ENCODE results near the gene FRMD4B.
"Not testable (repeated sequence)": the region's sequence is repeated elsewhere in the genome, so short reads cannot be mapped to it uniquely, and the experiment has no call there.

The FRMD4B gene

DNA sequence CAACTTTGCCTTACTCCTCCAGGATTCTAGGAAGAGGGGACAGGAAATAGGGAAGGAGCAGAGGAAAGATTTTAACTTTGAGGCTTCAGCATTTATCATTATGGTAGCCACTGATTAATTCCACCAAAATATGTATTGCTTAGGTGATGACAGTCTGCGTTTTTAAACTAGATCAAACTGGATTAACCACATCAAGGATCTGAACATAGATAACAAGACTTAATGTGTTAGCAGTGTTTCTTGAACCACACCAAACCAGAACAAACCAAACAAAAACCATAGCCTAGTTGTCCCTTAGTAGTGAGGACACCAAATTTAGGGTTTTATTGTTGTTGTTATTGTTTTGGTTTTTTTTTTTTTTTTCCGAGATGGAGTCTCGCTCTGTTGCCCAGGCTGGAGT, 150.0 kb downstream of the FRMD4B start:
- Histone ChIP-seq H3K27ac (ENCODE audit: low read depth, low read length) (no peak overlapping the region), H3K4me1 (ENCODE audit: insufficient read depth, low read length) (no peaks in the 10 kb centered on the region), H3K36me3 (ENCODE audit: insufficient read depth, low read length) (no peaks in the 10 kb centered on the region), H3K4me3 (ENCODE audit: low read depth in 1 of 2, low read length in 2 of 2) (no peak overlapping the region), H3K9me3 (ENCODE audit: low read length) (no peaks in the 10 kb centered on the region), H3K27me3 (ENCODE audit: control insufficient read depth in 1 of 2, insufficient read depth in 2 of 2, low read length in 2 of 2) (no peaks in the 10 kb centered on the region), H3K9ac (ENCODE audit: low read length) (no peak overlapping the region)

DNA sequence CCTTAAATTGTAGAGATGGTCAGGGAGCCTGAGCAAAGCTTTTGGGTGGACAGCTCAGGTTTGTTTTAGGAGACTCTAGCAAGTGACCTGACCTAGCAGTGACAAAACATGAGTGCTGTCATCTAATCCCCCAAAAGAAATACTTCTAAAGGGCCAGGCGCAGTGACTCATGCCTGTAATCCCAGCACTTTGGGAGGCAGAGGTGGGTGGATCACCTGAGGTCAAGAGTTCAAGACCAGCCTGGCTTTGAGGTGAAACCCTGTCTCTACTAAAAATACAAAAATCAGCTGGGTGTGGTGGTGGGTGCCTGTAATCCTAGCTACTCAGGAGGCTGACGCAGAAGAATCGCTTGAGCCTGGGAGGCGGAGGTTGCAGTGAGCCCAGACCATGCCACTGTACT, 150.7 kb downstream of the FRMD4B start:
- not testable (repeated sequence) for H3K4me3 ChIP-seq (ENCODE audit: low read depth in 1 of 2, low read length in 2 of 2); H3K4me1 ChIP-seq (ENCODE audit: insufficient read depth, low read length); H3K9ac ChIP-seq (ENCODE audit: low read length); H3K27ac ChIP-seq (ENCODE audit: low read depth, low read length); H3K27me3 ChIP-seq (ENCODE audit: control insufficient read depth in 1 of 2, insufficient read depth in 2 of 2, low read length in 2 of 2); H3K9me3 ChIP-seq (ENCODE audit: low read length); H3K36me3 ChIP-seq (ENCODE audit: insufficient read depth, low read length)

DNA sequence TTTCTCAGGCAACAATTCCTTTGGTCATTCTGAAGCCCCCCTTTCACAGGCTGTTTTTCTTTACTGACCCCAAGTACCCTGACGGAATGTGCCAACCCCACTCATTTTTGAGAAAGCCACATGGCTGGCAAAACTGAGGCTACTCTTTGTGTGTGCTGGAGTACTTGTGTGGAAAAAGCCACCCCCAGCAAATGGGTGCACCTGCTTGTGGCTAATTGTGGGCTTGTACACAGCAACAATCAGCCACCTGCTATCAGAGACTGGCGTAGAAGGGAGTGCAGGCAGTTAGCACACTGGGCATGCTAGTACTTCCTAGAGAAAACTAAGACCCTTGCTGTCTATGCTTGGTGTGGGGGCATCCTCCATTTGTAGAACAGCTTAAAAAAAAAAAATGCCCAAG, 153.4 kb downstream of the FRMD4B start:
- Histone ChIP-seq H3K27ac (ENCODE audit: low read depth, low read length) (no peak overlapping the region), H3K36me3 (ENCODE audit: insufficient read depth, low read length) (no peaks in the 10 kb centered on the region), H3K4me3 (ENCODE audit: low read depth in 1 of 2, low read length in 2 of 2) (no peak overlapping the region), H3K4me1 (ENCODE audit: insufficient read depth, low read length) (no peaks in the 10 kb centered on the region), H3K9me3 (ENCODE audit: low read length) (no peaks in the 10 kb centered on the region), H3K27me3 (ENCODE audit: control insufficient read depth in 1 of 2, insufficient read depth in 2 of 2, low read length in 2 of 2) (no peaks in the 10 kb centered on the region), H3K9ac (ENCODE audit: low read length) (no peak overlapping the region)

DNA sequence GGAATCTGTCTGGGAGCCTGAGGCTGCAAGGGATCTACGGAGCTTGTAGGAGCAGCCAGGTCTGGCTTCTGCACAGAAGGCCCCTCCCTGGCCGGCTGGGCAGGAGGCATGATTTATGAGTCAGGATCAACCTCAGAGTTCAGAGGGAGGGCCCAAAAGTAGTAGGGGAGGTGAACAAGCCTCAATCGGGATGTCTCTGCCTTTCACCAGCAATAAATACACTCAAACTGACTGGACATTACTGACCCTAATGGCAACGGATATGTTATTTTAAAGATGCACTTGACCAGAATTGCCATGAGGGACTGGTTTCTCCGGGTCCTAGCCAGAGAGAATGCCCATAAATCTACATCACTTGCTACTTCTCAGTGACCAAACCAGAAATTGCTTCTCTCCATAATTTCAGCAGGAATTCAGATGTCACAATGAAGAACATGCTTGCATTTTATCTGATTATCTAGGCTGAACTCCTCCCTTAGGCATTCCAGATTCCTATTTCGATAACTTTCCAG, 153.9 kb downstream of the FRMD4B start:
- Histone ChIP-seq H3K36me3 (ENCODE audit: insufficient read depth, low read length) (no peaks in the 10 kb centered on the region), H3K27ac (ENCODE audit: low read depth, low read length) (no peak overlapping the region), H3K9ac (ENCODE audit: low read length) (no peak overlapping the region)

DNA sequence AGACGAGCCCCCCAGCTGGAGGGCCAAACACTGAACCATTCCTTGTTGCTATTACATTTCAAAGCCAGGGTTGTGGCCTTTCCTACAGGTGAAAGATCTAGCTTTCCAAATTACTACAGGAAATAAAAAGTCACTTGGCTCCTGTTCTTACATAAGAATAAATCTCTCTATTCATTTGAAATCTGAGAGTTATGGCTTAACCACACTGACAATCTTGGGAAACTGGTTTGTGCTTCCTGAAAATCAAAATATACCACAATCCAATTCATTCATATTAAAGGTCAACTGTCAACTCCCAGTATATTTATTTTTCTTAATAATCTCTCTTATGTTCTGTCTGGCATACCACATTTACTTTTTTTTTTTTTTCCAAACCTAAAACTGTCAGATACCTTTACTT, 159.8 kb downstream of the FRMD4B start:
- Histone ChIP-seq H3K9ac (ENCODE audit: low read length) (no peak overlapping the region), H3K36me3 (ENCODE audit: insufficient read depth, low read length) (no peaks in the 10 kb centered on the region), H3K4me3 (ENCODE audit: low read depth in 1 of 2, low read length in 2 of 2) (no peak overlapping the region), H3K27me3 (ENCODE audit: control insufficient read depth in 1 of 2, insufficient read depth in 2 of 2, low read length in 2 of 2) (no peaks in the 10 kb centered on the region), H3K27ac (ENCODE audit: low read depth, low read length) (no peak overlapping the region), H3K4me1 (ENCODE audit: insufficient read depth, low read length) (no peaks in the 10 kb centered on the region), H3K9me3 (ENCODE audit: low read length) (no peaks in the 10 kb centered on the region)

More for the DNA sequence above, 153.9 kb downstream of the FRMD4B start:
- no peaks in the 10 kb centered on the region for H3K9me3 ChIP-seq (ENCODE audit: low read length)
- H3K27me3 ChIP-seq (ENCODE audit: control insufficient read depth in 1 of 2, insufficient read depth in 2 of 2, low read length in 2 of 2): no peaks in the 10 kb centered on the region
- H3K4me1 ChIP-seq (ENCODE audit: insufficient read depth, low read length): no peaks in the 10 kb centered on the region
- no peak overlapping the region for H3K4me3 ChIP-seq (ENCODE audit: low read depth in 1 of 2, low read length in 2 of 2)

DNA sequence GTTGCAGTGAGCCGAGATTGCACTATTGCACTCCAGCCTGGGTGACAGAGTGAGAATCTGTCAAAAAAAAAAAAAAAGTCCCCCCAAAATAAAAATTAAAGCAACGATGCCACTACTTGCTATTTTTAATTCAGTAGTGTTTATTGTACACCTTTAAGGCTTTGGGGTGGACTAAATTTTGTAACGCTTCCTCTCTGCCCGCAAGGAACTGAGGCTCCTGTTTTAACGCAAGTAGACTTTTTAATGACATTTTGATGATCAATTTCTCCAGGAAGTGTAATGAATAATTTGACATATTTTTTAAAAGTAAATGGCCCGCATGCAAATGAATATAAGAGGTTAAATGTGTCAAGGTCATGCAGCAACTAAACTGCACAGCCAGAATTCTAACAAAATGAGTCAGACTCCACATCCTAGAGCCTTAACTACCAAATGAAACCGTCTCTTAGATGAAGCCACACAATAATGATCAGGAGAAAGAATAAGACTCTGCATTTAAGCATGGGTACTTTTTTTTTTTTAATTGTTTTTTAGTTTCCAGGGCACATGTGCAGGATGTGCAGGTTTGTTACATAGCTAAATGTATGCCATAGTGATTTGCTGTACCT, 166.7 kb downstream of the FRMD4B start:
- no peaks in the 10 kb centered on the region for H3K36me3 ChIP-seq (ENCODE audit: insufficient read depth, low read length)
- no peak overlapping the region for H3K4me3 ChIP-seq (ENCODE audit: low read depth in 1 of 2, low read length in 2 of 2)
- no peak overlapping the region for H3K9ac ChIP-seq (ENCODE audit: low read length)
- no peak overlapping the region for H3K27ac ChIP-seq (ENCODE audit: low read depth, low read length)
- H3K9me3 ChIP-seq (ENCODE audit: low read length): no peaks in the 10 kb centered on the region
- no peaks in the 10 kb centered on the region for H3K27me3 ChIP-seq (ENCODE audit: control insufficient read depth in 1 of 2, insufficient read depth in 2 of 2, low read length in 2 of 2)
- H3K4me1 ChIP-seq (ENCODE audit: insufficient read depth, low read length): no peaks in the 10 kb centered on the region

GRCh38 chr3:69218079-69218478, 167.8 kb downstream of the FRMD4B start:
- no peak overlapping the region for H3K4me3 ChIP-seq (ENCODE audit: low read depth in 1 of 2, low read length in 2 of 2)
- H3K9me3 ChIP-seq (ENCODE audit: low read length): no peaks in the 10 kb centered on the region
- H3K36me3 ChIP-seq (ENCODE audit: insufficient read depth, low read length): no peaks in the 10 kb centered on the region
- H3K27me3 ChIP-seq (ENCODE audit: control insufficient read depth in 1 of 2, insufficient read depth in 2 of 2, low read length in 2 of 2): no peaks in the 10 kb centered on the region
- H3K9ac ChIP-seq (ENCODE audit: low read length): no peak overlapping the region
- H3K27ac ChIP-seq (ENCODE audit: low read depth, low read length): no peak overlapping the region
- H3K4me1 ChIP-seq (ENCODE audit: insufficient read depth, low read length): no peaks in the 10 kb centered on the region

DNA sequence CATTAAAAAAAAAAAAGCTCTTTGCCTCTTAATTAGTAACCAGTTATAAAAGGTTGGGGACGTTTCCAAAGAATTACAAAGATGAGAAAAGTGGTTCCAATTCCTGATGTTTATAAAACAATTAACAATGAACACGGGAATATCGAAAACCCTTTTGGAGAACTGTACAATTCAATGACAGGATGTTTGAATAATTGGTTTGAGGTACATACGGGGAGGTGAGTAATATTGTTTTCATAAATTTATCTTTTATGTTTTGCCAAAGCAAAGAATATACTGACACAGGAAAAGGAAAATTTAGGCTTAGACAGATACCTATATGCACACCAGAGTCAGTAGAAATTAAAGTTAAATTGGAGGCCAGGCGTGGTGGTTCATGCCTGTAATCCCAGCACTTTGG, 168.9 kb downstream of the FRMD4B start:
- H3K4me1 ChIP-seq (ENCODE audit: insufficient read depth, low read length): no peaks in the 10 kb centered on the region
- H3K27ac ChIP-seq (ENCODE audit: low read depth, low read length): no peak overlapping the region
- H3K36me3 ChIP-seq (ENCODE audit: insufficient read depth, low read length): no peaks in the 10 kb centered on the region
- no peak overlapping the region for H3K9ac ChIP-seq (ENCODE audit: low read length)
- H3K9me3 ChIP-seq (ENCODE audit: low read length): no peaks in the 10 kb centered on the region
- H3K4me3 ChIP-seq (ENCODE audit: low read depth in 1 of 2, low read length in 2 of 2): no peak overlapping the region
- H3K27me3 ChIP-seq (ENCODE audit: control insufficient read depth in 1 of 2, insufficient read depth in 2 of 2, low read length in 2 of 2): no peaks in the 10 kb centered on the region

DNA sequence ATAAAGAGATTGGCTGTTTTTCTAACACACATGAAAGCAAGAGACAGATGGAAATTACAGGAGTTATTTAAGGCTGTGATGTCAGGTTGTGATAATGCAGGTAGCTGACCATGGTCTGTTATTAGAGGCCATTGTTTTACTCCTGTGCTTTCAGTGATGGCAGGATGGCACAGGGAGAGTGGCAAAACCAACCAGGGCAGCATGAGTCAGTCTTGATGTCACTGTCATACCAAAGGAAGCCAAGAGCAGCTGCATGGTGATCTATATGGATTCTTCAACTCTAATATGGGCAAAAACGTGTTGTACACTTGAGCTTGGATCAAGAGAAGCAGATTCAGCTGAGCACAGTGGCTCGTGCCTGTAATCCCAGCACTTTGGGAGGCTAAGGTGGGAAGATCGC, 171.6 kb downstream of the FRMD4B start:
- H3K9me3 ChIP-seq (ENCODE audit: low read length): no peaks in the 10 kb centered on the region
- H3K27ac ChIP-seq (ENCODE audit: low read depth, low read length): no peak overlapping the region
- H3K27me3 ChIP-seq (ENCODE audit: control insufficient read depth in 1 of 2, insufficient read depth in 2 of 2, low read length in 2 of 2): no peaks in the 10 kb centered on the region
- no peak overlapping the region for H3K9ac ChIP-seq (ENCODE audit: low read length)
- no peaks in the 10 kb centered on the region for H3K36me3 ChIP-seq (ENCODE audit: insufficient read depth, low read length)
- H3K4me1 ChIP-seq (ENCODE audit: insufficient read depth, low read length): no peaks in the 10 kb centered on the region
- no peak overlapping the region for H3K4me3 ChIP-seq (ENCODE audit: low read depth in 1 of 2, low read length in 2 of 2)

DNA sequence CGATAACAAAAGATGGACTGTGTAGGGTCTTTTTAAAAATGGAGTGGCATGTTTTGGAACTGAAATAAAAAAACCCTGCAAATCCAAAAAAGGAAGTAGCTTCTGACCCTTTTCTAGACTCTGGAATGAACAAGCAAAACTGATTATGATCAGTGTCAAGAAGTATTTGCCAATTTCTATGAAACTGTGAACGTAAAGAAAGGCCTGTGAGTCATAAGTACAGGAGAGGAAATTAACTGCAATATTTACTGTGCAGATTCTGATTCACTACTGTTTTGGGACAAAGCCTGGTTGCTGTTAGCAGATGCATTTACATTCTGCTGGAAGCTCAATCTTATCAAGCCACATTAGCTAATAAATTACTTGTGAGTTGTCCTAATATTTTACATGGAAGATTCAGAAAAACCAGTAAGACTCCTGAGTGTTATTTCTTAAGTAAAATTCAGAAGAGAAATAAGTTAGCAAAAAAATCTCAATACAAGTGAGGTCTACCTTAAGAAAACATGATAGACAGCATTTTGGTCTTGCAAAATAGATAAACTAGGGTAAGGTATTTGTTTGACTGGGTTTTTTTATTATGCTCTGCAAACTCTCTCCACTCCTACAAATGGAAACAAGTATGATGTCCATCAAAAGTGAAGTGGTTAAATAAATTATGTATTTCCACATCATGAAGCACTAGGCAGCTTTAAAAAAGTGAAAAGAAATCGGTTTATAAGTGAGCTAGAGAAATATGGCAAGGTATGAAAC, 173.3 kb downstream of the FRMD4B start:
- Histone ChIP-seq H3K36me3 (ENCODE audit: insufficient read depth, low read length) (no peaks in the 10 kb centered on the region), H3K27me3 (ENCODE audit: control insufficient read depth in 1 of 2, insufficient read depth in 2 of 2, low read length in 2 of 2) (no peaks in the 10 kb centered on the region), H3K4me3 (ENCODE audit: low read depth in 1 of 2, low read length in 2 of 2) (no peak overlapping the region), H3K4me1 (ENCODE audit: insufficient read depth, low read length) (no peaks in the 10 kb centered on the region), H3K9me3 (ENCODE audit: low read length) (no peaks in the 10 kb centered on the region), H3K9ac (ENCODE audit: low read length) (no peak overlapping the region), H3K27ac (ENCODE audit: low read depth, low read length) (no peak overlapping the region)

DNA sequence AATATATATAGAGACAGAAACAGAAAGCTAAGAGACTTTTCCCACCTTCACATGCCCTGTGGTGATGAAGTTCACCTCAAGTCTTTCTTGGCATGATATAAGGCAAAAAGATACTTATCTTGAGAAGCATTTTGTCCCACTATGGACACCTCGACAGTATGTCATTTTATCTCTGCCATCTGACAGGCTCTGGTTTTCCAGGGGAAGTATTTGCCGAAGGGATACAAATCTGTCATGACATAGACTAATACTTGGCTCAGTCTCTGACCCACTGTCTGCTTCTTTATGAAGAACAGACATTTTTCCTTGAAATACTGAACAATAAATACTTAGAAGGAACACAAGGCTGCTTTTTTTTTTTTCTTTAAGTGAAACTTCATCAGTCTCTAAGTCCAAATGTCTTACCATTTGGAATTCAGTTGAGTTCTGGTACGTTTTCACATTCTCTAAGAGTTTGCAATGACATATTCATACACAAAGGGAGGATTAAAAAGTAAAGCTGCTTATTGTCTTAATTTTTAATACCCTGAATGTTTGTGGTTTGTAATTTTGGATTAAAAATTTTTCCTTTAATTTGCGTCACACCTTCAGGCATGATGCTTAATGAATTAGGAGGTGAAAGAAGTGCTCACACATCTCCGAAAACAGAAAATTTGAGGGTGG, 175.7 kb downstream of the FRMD4B start:
- Histone ChIP-seq H3K4me1 (ENCODE audit: insufficient read depth, low read length) (no peaks in the 10 kb centered on the region), H3K27ac (ENCODE audit: low read depth, low read length) (no peak overlapping the region), H3K4me3 (ENCODE audit: low read depth in 1 of 2, low read length in 2 of 2) (no peak overlapping the region), H3K36me3 (ENCODE audit: insufficient read depth, low read length) (no peaks in the 10 kb centered on the region), H3K9ac (ENCODE audit: low read length) (no peak overlapping the region), H3K27me3 (ENCODE audit: control insufficient read depth in 1 of 2, insufficient read depth in 2 of 2, low read length in 2 of 2) (no peaks in the 10 kb centered on the region), H3K9me3 (ENCODE audit: low read length) (no peaks in the 10 kb centered on the region)

Data from muscle layer of colon (tissue), 2 donors.